Measurements from ENCODE around the gene COL4A6.

DNA sequence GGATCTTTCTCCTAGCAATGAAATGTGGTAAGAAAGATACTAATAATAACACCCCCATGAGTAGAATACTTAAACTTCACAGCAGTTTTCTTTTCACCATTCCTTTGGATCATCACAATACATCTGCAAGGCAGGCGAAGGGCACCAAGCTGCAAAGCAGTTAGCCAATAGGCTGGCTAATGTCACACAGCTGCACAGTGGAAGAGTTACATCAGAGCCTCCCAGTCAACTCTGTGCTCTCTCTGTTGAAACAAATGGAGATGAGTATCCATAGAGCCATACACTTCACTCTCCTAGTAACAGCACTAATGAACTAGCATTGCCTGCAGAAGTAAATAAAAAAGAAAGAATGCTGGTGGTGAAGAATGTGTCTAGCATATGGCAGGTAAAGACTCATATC is 207.6 kb downstream of the COL4A6 start:
- TF ChIP-seq CEBPB (IDR thresholded peaks at IDR 0.05) = no peak
- TF ChIP-seq TAF1 (IDR thresholded peaks at IDR 0.05; ENCODE audit: low read depth) = no peak
- TF ChIP-seq EGR1 (IDR thresholded peaks at IDR 0.05) = no peak

All from Ishikawa (cell line).